CD4-positive, alpha-beta T cell treated with Interleukin-10 for 1 hour (primary cell): ENCODE data around the gene GPR65.

Experiments
- DNase-seq: peaks from one replicate; pipeline ENCODE4 v3.0.0-alpha.2; 2020

The GPR65 gene

GRCh38 chr14:88043529-88044443 lies 38.9 kb downstream of the GPR65 start:
- no peak for DNase-seq

DNA sequence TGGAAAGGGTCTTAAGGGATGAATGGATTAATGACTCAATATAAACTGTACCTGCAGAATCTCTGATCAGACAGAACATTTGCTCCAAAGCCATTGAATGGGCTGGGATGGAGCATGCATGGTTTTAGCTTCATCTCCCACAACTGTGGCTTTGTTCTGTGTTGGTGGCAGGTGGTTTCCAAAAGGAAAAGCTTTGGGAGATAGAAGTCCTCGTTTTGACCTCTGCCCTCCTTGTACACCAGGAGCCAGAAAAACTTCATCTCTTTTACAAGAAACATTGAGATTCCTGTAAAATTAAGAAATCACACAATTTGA lies 39.5 kb downstream of the GPR65 start:
- DNase-seq, result no peak

DNA sequence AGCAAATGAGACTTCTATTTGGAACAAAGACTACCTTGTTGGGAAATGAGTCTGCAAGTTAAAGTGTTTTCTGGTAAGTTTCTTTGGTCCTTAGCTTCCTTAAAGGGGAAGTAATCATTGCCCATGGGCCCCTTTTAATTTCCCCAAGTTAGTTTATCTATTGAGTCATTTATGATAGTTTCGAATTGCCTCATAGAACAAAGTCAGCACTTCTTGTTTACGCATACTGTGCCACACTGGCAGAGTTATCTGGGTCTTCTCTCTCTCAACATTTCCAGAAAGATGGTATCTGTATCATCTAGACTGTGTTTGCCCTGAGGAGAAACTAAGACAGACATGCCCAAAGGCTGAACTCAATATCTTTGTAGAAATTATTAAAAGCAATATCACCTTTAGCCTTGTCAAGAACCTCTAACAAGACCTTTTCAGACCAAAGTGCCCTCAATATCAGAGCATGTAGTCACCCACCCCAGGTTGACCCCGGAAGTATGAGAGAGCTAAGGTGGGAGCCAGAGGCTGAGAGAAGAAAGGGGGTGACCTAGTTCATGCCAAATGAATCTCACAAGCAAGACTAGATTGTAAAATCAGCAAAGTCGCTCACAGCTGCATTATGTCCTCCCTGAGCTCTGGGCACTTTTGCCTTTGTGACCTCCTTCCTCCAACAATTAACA lies 40.0 kb downstream of the GPR65 start:
- DNase-seq, result no peak

- DNase-seq, result no peak
Observed at GRCh38 chr14:88045705-88046104, 40.8 kb downstream of the GPR65 start.

GRCh38 chr14:88048351-88048750 lies 43.4 kb downstream of the GPR65 start:
- DNase-seq, result no peak

DNA sequence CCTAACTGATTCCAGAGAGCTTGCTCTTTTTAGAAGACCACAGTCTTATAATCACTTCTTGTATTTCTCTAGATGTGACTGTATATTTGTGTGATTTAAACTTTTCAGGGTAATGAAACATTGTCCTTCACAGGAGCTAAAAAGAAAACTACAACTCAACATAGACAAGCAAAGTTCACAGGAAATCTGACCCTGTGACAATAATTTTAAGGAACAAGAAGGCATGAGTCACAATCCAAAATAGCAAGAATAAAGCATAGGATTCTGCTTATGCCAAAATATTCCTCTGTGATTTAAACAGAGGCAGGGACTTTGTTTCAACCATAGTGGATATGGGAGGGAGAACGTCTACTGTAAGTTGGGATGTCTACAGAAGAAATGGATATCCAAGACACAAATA lies 44.3 kb downstream of the GPR65 start:
- DNase-seq, result no peak

- DNase-seq, result no peak
Observed at GRCh38 chr14:88049936-88050335, 45.0 kb downstream of the GPR65 start.

GRCh38 chr14:88060576-88060975 lies 55.6 kb downstream of the GPR65 start:
- DNase-seq, result no peak

DNA sequence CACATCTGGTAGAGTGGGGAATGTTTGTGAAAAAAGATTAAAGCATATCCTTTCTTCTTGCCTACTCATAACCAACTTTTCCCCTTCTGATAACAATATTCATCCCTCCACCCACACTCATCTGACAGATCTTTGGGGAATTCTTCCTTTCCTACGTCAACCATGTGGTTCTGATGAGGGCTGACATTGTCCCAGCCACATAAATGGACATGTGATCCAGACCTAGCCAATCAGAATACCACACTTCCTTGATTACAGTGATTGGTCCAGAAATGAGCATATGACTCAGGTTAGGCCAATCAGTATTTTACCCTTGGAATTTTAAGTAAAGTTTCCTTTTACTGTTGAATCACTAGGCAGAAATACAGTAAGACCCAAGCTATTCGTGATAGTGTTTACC lies 58.9 kb downstream of the GPR65 start:
- no peak for DNase-seq
